ENCODE data around the gene SIPA1L3. TPM values are rescaled to one million over a fixed set of nuclear protein-coding genes. Genes with fewer than 3 reads are reported as not detected.

Gene SIPA1L3
- total and polyA plus RNA-seq, 2 of the 13 experiments (the other 11 are each of a cell fraction or from before 2014, with no cell fraction given): 5.5 to 7.7 TPM

DNA sequence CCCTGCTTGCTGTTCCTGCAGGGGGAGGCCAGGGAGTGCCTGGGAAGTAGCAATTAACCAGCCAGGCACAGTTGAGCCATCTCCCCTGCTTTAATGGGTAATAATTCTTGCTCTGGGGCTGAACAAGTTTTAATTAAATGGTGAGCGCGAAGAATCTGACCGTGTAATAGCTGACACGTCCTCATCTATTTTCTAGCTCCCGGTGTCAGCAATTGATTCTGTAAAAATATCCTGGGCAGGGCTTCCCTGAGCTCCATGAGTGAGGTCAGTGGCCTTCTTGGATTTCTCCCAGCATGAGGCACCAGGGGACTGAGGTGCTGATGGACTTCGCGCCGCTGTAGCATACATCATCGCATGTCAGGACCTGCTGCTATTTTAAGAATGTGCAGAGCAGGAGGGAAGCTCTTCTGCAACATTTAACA lies 26.9 kb downstream of the SIPA1L3 start (continued):
- TF ChIP-seq ASH2L (IDR thresholded peaks at IDR 0.05; ENCODE audit: insufficient read length, low read depth, low read length) (peak; percentile 58), ZSCAN25 (CRISPR knock-in tag; IDR thresholded peaks at IDR 0.05) (no peak; the same call in none of the 2 replicates), MATR3 (CRISPR knock-in tag; IDR thresholded peaks at IDR 0.05) (no peak), ZBTB21 (CRISPR knock-in tag; IDR thresholded peaks at IDR 0.05) (0 out of 2 replicates have a peak, but pooled peaks have one; percentile 38), ZSCAN29 (CRISPR knock-in tag; conservative IDR thresholded peaks at IDR 0.05) (no peak), TBX2 (CRISPR knock-in tag; IDR thresholded peaks at IDR 0.05; ENCODE audit: borderline replicate concordance) (peak; percentile 82; the same call in 1 of the 2 replicates), ZNF761 (CRISPR knock-in tag; conservative IDR thresholded peaks at IDR 0.05) (no peak), JUN (CRISPR knock-in tag; IDR thresholded peaks at IDR 0.05) (no peak), NCOA2 (CRISPR knock-in tag; IDR thresholded peaks at IDR 0.05) (peak; percentile 72), FOSL2 (CRISPR knock-in tag; IDR thresholded peaks at IDR 0.05) (peak; percentile 57), MIER2 (CRISPR knock-in tag; IDR thresholded peaks at IDR 0.05) (no peak), SMAD3 (CRISPR knock-in tag; IDR thresholded peaks at IDR 0.05) (0 out of 2 replicates have a peak, but pooled peaks have one; percentile 31), ZSCAN9 (CRISPR knock-in tag; IDR thresholded peaks at IDR 0.05; ENCODE audit: borderline replicate concordance) (no peak), FOXP4 (CRISPR knock-in tag; IDR thresholded peaks at IDR 0.05) (peak; percentile 57; the same call in 1 of the 2 replicates), CAMTA2 (CRISPR knock-in tag; IDR thresholded peaks at IDR 0.05; ENCODE audit: borderline replicate concordance) (no peak), ZSCAN20 (CRISPR knock-in tag; IDR thresholded peaks at IDR 0.05; ENCODE audit: borderline replicate concordance) (no peak), RBFOX2 (IDR thresholded peaks at IDR 0.05; ENCODE audit: low read depth, low read length) (no peak), HNF4G (IDR thresholded peaks at IDR 0.05; ENCODE audit: borderline replicate concordance, low read depth, low read length) (peak; percentile 73), HNF4G (CRISPR knock-in tag; IDR thresholded peaks at IDR 0.05; ENCODE audit: borderline replicate concordance, low read depth) (0 out of 2 replicates have a peak, but pooled peaks have one; percentile 31), THAP11 (CRISPR knock-in tag; IDR thresholded peaks at IDR 0.05) (peak; percentile 76), PATZ1 (CRISPR knock-in tag; IDR thresholded peaks at IDR 0.05) (peak; percentile 49; the same call in 1 of the 2 replicates), FOXA3 (CRISPR knock-in tag; IDR thresholded peaks at IDR 0.05) (peak; percentile 57), ATF7-NPFF (CRISPR knock-in tag; IDR thresholded peaks at IDR 0.05; ENCODE audit: low read depth) (no peak), SRSF9 (IDR thresholded peaks at IDR 0.05; ENCODE audit: borderline replicate concordance, insufficient read depth, low read depth, low read length, poor library complexity, severe bottlenecking) (no peak)
- TF ChIP-seq, protein P1, sequence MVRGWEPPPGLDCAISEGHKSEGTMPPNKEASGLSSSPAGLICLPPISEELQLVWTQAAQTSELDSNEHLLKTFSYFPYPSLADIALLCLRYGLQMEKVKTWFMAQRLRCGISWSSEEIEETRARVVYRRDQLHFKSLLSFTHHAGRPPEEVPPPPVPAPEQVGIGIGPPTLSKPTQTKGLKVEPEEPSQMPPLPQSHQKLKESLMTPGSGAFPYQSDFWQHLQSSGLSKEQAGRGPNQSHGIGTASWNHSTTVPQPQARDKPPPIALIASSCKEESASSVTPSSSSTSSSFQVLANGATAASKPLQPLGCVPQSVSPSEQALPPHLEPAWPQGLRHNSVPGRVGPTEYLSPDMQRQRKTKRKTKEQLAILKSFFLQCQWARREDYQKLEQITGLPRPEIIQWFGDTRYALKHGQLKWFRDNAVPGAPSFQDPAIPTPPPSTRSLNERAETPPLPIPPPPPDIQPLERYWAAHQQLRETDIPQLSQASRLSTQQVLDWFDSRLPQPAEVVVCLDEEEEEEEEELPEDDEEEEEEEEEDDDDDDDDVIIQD (CRISPR knock-in tag; IDR thresholded peaks at IDR 0.05; ENCODE audit: low read depth): peak; percentile 49; the same call in 1 of the 2 replicates
- TF ChIP-seq, protein P2, sequence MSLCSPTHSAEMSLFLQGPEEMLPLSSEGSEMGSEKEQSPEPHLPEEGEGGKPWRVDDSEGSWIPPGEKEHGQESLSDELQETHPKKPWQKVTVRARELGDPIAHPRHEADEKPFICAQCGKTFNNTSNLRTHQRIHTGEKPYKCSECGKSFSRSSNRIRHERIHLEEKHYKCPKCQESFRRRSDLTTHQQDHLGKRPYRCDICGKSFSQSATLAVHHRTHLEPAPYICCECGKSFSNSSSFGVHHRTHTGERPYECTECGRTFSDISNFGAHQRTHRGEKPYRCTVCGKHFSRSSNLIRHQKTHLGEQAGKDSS (CRISPR knock-in tag; IDR thresholded peaks at IDR 0.05; ENCODE audit: borderline replicate concordance, low read depth): no peak
